Stimulated activated CD4-positive, alpha-beta T cell treated with anti-CD3 and anti-CD28 coated beads, Interleukin-12 subunit alpha, Interleukin-12 subunit beta, amount 100 ng/mL, for 48 hours (primary cell): ENCODE data around the gene PXDC1.

Experiments
- DNase-seq, 3 donors: peaks; one replicate each; pipeline ENCODE4 v3.0.0-alpha.2; 2020; ENCODE audit warnings: low read depth in 2 of 3, low spot score in 1 of 3

Gene PXDC1, protein sequence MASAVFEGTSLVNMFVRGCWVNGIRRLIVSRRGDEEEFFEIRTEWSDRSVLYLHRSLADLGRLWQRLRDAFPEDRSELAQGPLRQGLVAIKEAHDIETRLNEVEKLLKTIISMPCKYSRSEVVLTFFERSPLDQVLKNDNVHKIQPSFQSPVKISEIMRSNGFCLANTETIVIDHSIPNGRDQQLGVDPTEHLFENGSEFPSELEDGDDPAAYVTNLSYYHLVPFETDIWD

DNA sequence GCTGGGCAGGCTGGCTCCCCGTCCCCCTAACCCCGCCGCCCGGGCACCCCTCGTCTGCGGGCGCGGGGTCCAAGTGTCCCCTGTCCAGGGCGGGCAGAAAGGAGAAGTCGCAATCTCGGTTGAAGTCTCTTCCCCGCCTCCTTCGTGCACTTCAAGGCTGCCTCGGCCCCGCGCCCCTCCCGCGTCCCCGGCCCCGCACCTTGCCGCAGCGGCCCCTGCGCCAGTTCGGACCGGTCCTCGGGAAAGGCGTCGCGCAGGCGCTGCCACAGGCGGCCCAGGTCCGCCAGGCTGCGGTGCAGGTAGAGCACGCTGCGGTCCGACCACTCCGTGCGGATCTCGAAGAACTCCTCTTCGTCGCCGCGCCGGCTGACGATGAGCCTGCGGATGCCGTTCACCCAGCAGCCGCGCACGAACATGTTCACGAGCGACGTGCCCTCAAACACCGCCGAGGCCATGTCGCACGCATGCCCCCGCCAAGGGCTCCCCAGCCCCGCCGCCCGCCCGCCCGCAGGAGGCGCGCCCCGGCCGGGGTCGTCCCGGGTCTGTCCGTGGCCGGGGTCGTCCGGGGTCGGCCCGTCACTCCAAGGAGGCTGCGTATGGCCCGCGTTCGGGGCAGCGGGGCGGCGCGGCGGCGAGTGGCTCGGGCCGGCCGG lies at the start of gene PXDC1:
TSS of gene PXDC1 (minus strand) at position 637 of the 653 bp plus-strand sequence. CDS start at position 455, 182 bp downstream.
- no peak for DNase-seq

DNA sequence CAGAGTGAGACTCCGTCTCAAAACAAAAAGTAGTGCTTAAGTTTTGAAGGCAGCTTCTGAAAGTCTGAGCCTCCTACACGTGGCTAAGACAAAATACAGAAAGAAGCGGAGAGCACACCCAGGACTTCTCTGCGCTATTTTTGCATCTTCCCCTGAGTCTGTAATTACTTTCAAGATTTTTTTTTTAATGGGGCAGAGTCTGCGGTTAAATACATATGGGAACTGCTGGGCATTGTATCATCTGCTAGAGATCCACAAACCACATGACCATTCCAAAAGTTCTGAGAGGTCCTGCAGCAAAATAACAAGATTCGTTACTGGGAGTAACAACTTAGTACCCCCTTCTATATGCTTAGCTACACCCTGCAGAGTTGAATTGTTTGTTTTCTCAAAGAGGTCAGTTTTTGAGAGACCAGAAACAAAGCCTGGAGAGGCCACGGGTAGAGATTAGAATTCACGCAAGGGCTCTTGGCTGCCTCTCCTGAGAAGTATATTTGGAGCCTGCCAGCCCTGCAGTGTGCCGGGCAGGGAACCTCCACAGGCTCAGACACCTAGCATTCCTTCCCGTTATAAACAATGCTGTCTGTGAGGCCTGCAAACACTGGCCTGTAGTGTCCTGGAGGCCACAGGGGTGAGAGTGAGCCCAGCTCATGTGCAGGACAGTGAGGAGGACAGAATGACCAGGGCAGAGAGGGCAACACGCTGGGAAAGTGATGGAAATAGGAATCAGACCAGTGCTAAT lies 49.5 kb upstream of the PXDC1 start:
- DNase-seq = no peak

DNA sequence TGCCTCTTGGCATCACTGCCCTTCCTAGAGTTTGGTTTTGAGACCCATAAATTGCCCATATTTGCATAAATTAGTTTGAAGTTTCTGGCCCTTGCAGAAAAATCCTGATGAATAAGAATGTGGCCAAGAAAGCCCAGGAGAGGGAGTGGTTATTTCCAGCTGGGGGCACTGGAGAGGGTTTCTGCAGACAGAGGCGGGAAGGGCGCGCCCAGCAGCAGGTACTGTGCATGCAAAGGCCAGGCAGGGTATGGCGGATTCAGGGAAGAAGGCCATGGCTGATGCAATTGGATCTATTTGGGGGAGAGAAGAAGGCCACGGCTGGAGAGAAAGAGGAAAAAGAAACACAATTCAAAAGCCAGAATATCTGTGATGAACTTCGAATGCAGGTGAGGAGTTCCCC lies 48.2 kb upstream of the PXDC1 start:
- no peak for DNase-seq

DNA sequence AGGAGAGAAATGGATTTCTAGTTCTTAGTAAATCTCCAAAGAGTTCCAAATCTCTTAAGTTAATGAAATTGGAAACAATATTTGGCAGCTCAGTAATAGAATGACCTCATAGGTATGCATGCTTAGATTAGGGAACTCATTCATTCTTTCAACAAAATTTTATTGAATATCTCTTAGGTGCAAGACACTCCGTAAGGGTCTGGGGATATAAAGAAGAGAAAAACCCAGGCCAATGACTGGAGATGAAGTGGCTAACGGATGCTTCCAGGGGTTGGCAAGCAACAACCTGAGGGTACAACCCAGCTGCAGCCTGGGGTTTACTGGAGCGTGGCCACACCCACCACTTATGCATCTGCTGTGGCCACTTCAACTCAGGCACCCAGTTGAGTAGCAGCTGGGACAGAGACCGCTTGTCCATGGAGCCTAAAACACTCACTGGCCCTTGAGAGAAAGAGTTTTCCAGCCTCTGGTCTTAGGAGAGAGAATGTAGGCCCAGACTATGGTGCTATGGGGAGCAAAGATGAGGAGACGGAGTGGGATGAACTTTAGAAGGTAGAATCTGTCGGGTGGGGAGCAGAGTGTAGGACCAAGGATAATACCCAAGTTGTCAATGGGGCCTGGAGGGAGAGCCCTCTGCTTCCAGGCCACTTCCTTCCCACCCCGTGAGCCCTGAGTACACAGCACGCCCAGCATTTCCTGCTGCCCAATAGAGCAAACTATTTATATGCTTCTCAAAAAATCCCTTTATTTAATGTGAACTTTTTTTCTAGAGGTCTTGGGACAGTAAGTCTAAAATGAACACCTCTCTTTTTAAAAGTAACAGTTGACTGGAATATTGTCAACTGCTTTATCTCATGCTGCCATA lies 46.8 kb upstream of the PXDC1 start:
- no peak for DNase-seq

DNA sequence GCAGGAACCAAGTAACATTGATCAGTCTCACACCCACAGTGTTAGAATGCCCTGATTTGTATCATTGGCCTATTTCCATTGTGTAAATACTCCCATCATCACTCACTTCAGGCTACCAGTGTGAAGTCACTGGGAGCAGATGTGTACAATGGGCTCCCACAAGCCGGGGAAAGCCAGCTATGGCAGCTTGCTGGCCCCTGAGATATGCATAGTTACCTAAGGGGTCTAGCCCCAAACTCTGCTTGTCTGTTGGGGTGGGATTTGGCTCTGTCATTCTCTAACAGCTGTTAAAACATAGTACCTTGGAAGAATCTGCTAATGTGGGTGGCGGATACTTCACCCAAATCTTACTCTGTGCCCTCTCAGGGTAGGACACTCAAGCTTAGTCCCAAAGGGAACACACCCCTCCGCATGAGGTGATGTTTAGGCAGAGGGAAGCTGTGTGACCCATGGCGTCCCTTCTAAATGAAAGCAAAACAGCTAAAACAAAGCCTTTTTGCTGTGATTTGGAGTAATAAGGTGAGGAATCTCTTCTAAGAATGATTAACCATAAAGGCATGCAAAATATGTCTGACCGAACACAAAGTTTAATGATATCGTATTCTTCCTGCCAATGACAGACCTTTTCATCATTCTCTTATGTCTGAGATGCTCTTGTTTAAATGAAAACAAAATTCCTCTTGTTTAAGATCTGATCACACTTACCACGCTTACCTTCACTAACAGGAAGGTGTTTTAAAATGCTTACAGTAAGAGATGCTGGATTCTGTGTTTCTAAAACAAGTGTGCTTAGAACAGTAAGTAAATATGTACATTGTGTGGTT lies 45.9 kb upstream of the PXDC1 start:
- no peak for DNase-seq

DNA sequence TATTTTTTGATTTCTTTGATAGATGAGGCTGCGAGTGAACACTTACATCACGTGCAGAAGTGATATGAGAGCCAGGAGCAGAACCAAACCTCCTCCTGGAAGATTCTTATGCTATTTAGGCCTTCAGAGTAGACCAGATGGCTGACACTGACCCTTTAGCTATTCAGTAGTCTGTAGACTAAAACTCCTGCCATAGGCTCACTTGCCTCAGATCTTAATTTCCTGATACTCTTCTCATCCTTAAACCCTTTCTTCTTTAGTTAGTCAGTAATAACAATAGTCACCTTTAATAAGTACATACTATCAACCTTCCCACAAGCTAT lies 45.2 kb upstream of the PXDC1 start:
- no peak for DNase-seq

DNA sequence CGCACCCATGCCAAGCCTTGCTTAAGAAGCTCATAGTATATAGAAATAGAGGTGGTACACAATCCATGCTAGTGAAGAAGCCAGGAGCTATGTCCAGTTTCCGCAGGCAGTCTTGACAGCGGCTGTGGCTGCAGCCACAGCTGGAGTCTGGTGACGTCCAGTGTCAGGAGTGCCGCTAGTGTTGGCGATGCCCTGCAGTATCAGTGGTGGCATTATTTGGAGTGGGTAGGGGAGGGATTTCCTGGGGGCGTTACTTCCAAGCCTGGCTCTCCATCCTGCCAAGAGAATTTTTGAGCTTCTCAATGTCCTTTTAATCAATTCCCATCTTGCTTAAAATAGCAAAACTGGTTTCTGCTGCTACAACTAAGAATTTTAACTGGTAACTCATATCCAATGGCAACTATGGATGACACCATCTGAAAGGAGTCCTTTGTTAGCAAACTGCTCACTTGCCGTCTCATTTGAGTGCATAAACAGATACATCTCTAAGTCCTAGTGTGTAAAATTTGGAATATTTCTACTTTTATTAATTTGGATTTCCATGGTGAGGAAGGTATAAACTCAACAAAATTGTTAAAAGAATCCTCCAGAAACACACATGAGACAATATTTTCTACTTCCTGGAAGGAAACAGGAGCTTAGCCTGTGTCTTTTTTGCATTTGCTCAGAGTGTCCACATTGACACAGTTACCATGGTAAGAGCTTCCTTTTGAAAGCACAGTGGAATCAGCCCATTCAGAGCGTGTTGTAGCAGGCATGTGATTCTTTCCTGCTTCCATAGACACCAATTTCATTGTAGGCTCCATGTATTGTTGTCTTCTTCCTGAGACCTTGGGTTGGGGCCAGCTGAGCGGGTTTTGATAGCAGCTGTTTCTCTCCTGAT lies 44.6 kb upstream of the PXDC1 start:
- no peak for DNase-seq

DNA sequence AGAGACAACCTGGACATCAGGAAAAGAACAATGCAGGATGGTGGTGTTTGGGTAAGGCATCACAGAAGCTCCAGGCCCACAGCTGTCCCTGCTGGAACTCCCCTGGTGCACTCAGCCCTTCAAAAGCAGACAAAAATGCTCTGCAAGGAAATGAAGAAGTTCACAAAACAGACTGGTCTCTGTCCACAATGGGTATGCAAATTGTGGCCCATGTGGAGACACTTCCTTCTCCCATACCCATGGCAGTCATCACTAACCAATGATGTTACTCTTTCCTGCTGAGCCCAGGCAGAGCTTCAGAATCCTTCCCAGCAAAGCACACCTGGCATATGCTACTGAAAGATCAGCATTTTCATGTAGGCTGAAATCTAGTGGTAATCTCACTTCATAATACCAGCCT lies 42.6 kb upstream of the PXDC1 start:
- DNase-seq = no peak

DNA sequence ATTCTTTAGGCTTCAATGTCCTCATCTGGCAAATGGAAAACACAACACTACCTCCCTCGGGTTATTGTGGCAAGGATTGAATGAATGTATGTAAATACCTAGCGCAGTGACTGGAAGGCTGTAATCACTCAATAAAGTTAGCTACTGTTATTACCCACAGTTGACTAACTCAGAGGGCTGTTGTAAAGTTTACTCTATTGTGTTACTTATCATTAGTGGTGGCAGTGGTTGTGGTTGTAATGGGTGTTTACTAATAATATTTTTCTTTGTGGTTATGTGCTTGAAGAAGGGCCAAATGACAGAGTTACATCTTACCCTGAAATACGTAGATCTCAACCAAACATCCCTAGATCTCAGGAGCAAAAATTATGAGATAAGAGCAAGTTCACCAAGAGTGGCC lies 42.0 kb upstream of the PXDC1 start:
- DNase-seq = no peak

DNA sequence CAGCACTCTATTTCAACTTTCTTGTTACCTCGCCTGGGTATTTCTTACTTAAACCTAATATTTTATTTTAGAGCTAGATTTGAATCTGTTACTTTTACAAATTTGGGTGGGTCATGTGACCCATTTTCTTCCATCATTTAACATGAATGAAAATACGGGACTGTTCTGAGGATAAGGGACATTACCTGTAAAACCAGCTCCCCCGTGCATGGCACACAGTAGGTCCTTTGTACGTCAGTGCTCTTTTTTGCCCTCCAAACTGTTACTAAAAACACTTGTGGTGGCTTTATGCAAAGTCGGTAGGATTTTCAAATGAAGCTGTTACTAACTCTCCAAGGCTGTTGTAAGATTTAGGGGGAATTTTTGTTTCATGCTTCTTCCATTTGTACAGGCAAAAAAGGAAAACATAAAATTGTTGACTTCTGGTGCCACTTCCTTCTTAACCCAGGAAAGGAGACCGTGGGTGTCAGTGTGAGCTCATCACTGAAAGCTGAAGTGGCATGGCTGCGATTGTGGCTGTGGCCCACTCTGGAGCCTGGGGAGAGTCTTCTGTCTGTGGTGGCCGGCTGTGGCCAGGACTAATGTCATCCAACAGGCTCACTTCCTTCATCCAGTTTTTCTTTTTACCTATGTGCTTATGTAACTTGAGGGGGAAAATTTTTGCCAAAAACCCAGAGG lies 40.2 kb upstream of the PXDC1 start:
- no peak for DNase-seq

DNA sequence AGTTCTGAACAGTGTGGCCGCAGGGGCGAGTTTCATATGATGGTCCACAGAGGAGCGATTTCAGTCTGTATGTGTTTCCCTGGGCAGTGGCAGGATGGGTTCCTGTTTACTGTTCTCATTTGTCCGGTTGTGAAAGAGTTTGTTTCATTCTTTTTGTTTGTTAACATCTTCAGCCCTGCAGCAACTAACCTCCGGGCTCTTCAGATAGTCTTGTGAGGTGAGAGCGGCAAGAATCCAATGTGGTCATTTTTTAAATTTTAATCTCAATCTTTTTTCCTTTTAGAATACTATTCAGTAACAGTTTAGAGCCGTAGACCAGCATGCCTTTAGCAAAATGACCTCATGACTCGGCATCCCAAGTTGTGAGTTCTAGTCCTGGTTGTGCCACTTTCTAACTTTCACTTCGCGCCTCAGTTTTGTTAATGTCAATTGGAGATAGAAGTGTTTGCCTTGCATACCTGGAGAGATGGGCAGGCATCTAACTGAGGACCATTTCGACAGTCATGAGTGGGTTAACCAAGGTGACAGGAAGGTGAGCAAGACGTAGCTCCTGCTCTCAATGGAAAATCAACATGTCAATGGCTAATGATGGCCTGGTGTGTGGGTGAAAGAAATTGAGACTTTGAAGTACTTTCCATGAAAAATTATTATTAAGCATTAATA lies 38.5 kb upstream of the PXDC1 start:
- no peak for DNase-seq

DNA sequence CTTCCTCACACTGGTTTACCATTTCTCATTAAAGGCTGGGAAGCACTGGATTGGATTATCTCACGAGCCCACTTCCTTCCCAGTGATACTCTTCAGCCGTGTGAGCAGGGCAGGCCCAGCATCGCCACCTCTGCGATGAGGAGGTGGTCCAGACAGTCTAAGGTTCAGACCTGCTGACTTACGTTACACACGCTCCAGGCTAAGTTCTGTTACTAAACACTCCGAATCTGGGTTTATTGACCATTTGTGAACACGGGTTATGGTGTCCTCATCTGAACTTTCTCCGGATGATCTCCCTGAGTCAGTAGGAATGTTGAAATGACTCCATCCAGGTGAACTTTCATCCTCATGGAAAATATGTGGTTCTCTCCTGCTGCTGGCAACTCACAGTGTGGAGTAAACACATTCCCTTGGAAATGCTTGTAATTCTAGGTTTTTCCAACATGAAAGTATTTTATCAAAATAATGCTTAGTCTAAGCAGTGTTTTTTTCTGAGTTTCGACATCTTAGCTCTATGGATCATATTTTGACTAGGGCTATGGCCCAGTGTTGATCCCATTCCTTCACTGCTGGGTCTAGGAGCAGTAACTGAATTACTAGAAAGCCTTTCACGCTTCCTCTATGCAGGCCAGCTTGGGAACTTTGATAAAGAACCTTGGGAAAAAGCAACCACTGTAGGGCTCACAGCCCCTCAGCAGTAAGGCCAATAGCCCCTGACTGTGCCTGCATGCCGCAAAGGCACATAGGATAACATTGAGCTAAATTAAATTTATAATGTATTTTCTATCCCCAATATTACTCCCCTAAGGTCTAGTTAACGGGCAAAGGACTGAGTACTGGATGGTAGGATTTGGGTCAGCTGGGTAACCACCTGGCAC lies 37.7 kb upstream of the PXDC1 start:
- no peak for DNase-seq

DNA sequence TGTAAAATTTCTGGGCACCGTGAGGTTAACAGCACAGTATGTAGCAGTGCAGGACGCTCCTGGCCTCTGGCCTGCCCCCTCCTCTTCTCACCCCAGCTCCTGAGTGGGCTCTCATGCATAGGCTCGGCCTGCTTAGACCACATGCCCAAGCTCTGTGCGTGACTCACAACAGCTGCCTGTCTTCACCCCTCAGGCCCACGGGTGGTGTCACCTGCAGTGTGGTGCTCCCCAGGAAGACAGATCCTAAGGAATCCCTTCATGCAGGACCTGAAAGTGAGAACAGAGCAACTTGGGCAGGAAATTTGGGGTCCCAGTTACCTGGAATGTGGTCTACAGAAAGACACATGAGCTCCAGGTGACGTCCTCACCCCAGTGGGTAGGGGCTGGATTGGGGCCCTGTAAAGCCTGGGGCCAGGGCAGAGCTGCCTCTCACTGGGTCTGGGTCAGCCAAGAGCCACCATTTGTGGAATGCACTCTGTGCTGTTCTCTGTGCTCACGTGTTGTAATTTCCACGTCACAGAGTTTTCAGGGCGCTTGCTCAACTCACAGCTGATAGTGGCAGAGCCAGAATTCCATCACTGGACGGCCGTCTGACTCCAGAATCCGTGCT lies 37.0 kb upstream of the PXDC1 start:
- no peak for DNase-seq

DNA sequence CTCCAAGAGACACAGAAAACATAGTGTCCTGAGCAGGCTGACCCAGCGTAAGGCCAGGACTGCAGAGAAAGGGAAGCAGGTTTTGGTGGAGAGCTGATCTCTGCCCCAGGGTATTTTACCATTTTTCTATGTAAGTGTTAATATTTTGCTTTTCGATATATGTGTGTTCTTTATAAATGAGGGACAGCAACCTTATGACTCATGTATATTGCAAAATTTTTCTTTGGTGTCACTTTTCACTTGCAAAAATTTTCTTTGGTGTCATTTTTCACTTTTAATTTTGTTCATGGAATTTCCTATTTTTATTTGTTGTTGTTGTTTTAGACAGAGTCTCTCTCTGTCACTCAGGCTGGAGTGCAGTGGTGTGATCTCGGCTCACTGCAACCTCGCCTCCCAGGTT lies 34.6 kb upstream of the PXDC1 start:
- no peak for DNase-seq

DNA sequence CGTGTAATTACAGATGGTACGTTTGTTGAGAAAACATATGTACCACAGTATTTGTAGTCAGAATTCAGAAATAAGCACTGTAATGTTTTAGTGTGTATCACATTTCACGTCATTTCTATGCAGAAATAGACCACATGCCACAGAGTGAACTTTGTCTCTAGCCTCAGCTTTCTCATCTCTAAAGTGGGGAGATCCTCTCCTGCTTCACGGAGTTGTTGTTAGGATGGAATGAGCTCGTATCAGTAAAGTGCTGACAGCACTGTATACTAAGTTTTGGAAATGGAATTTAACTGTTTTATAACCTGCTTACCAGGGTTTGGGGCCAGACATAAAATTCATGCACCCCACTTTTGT lies 34.2 kb upstream of the PXDC1 start:
- no peak for DNase-seq

DNA sequence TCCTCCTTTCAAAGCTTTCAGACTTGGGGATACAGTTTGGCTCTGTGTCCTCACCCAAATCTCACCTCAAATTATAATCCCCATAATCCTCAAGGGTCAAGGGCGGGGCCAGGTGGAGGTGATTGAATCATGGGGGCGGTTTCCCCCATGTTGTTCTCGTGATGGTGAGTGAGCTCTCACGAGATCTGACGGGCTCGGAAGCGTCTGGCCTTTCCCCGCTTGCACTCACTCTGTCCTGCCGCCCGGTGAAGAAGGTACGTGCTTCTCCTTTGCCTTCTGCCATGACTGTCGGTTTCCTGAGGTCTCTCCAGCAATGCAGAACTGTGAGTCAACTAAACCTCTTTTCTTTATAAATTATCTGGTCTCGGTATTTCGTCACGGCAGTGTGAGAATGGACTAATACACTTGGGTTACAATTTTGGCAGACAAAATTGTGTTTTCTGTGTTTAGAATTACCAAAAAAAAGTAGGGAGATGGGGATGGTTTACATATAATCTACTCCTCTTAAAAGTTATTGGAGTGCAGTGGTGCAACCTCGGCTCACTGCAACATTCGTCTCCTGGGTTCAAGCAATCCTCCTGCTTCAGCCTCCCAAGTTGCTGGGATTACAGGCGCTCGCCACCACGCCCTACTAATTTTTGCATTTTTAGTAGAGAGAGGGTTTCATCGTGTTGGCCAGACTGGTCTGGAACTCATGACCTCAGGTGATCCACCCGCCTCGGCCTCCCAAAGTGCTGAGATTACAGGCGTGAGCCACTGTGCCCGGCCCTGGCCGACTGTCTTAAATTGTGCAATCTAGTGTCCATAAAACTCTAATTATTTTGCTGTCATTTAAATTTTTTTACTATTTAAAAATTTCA lies 33.6 kb upstream of the PXDC1 start:
- DNase-seq = no peak
